ENCODE results near the gene ACCS.

- TF ChIP-seq HDGF (IDR thresholded peaks at IDR 0.05; ENCODE audit: borderline replicate concordance) (no peak), ZNF384 (IDR thresholded peaks at IDR 0.05) (no peak), LEF1 (IDR thresholded peaks at IDR 0.05; ENCODE audit: borderline replicate concordance) (no peak), L3MBTL2 (conservative IDR thresholded peaks at IDR 0.05) (no peak), FOXM1 (IDR thresholded peaks at IDR 0.05; ENCODE audit: borderline replicate concordance) (no peak), SUZ12 (IDR thresholded peaks at IDR 0.05) (no peak), TARDBP (IDR thresholded peaks at IDR 0.05) (no peak), NFRKB (IDR thresholded peaks at IDR 0.05) (no peak), FOXK2 (IDR thresholded peaks at IDR 0.05) (no peak)
These were observed 859 bp upstream of the ACCS start for GRCh38 chr11:44065161-44065661.
